GM12878 (cell line): Measurements from ENCODE around the gene FOLR2. TPM values are rescaled to one million over a fixed set of nuclear protein-coding genes. Genes with fewer than 3 reads are reported as not detected.

Experiments used
- ATF3 ChIP-seq: IDR thresholded peaks from 2 replicates; pipeline ENCODE4 v1.6.1; 2011; ENCODE audit warnings: low read depth, mild to moderate bottlenecking, low read length, moderate library complexity, borderline replicate concordance; ENCODE audit errors: extremely low read depth
- DPF2 ChIP-seq: fragments of 450-650 bp; IDR thresholded peaks from 2 replicates; pipeline ENCODE4 v1.6.1; 2017; ENCODE audit warnings: mild to moderate bottlenecking
- E2F8 ChIP-seq: fragments of 450-650 bp; IDR thresholded peaks from 2 replicates; pipeline ENCODE4 v1.6.1; 2018; ENCODE audit warnings: mild to moderate bottlenecking, low read depth, moderate library complexity; ENCODE audit not compliant: partially characterized antibody
- EED ChIP-seq: sonication (generic); IDR thresholded peaks from 2 replicates; pipeline ENCODE4 v1.6.1; 2016; ENCODE audit warnings: antibody characterized with exemption, low read depth
- EZH2 ChIP-seq: IDR thresholded peaks from 2 replicates; pipeline ENCODE4 v1.6.1; 2012; ENCODE audit warnings: low read depth, mild to moderate bottlenecking, control low read depth, inconsistent platforms, low read length, borderline replicate concordance; ENCODE audit not compliant: control insufficient read depth
- IRF3 ChIP-seq: fragments of 450-650 bp; IDR thresholded peaks from 2 replicates; pipeline ENCODE4 v1.6.1; 2014; ENCODE audit warnings: mild to moderate bottlenecking
- MTA3 ChIP-seq: IDR thresholded peaks from 2 replicates; pipeline ENCODE4 v1.6.1; 2012; ENCODE audit warnings: low read length, inconsistent platforms, borderline replicate concordance
- MXI1 ChIP-seq: fragments of 150-350 bp; IDR thresholded peaks from 2 replicates; pipeline ENCODE4 v1.6.1; 2011; ENCODE audit warnings: low read depth, mild to moderate bottlenecking, inconsistent platforms, low read length, improper control_type of control experiment
- NFYA ChIP-seq: IDR thresholded peaks from 2 replicates; pipeline ENCODE4 v1.6.1; 2011; ENCODE audit warnings: low read depth, mild to moderate bottlenecking, low read length, improper control_type of control experiment, borderline replicate concordance
- NRF1 ChIP-seq: conservative IDR thresholded peaks from 2 replicates; pipeline ENCODE4 v1.6.1; 2011; ENCODE audit warnings: mild to moderate bottlenecking, low read depth, low read length, improper control_type of control experiment
- PBX3 ChIP-seq: IDR thresholded peaks from 2 replicates; pipeline ENCODE4 v1.6.1; 2011; ENCODE audit warnings: mild to moderate bottlenecking, low read depth, low read length, moderate library complexity; ENCODE audit not compliant: insufficient replicate concordance
- POLR2AphosphoS2 ChIP-seq: IDR thresholded peaks from 2 replicates; pipeline ENCODE4 v1.6.1; 2011; ENCODE audit warnings: low read depth, mild to moderate bottlenecking, low read length, improper control_type of control experiment, moderate library complexity
- RB1 ChIP-seq: fragments of 450-650 bp; formaldehyde crosslinking; IDR thresholded peaks from 2 replicates; pipeline ENCODE4 v1.6.1; 2017; ENCODE audit warnings: mild to moderate bottlenecking, borderline replicate concordance
- RUNX3 ChIP-seq: IDR thresholded peaks from 2 replicates; pipeline ENCODE4 v1.6.1; 2012; ENCODE audit warnings: low read length, inconsistent platforms
- TBL1XR1 ChIP-seq: IDR thresholded peaks from 2 replicates; pipeline ENCODE4 v1.6.1; 2012; ENCODE audit warnings: low read depth, low read length, improper control_type of control experiment
- TCF12 ChIP-seq: IDR thresholded peaks from 2 replicates; pipeline ENCODE4 v1.6.1; 2011; ENCODE audit warnings: low read depth, mild to moderate bottlenecking, low read length
- TCF3 ChIP-seq: IDR thresholded peaks from 2 replicates; pipeline ENCODE4 v1.6.1; 2012; ENCODE audit warnings: low read depth, mild to moderate bottlenecking, low read length, borderline replicate concordance; ENCODE audit not compliant: insufficient read depth
- WRNIP1 ChIP-seq: IDR thresholded peaks from 2 replicates; pipeline ENCODE4 v1.6.1; 2011; ENCODE audit warnings: low read depth, low read length, improper control_type of control experiment, borderline replicate concordance
- YBX1 ChIP-seq: fragments of 450-650 bp; IDR thresholded peaks from 2 replicates; pipeline ENCODE4 v1.6.1; 2016; ENCODE audit warnings: antibody characterized with exemption
- ZBTB4 ChIP-seq: fragments of 450-650 bp; formaldehyde crosslinking; IDR thresholded peaks from 2 replicates; pipeline ENCODE4 v1.4.0; 2022; ENCODE audit warnings: mild to moderate bottlenecking, moderate library complexity
- polyA plus RNA-seq, 11 experiments: library from polyadenylated mRNA; depleted of rRNA in 4 of 11; unstranded in 6 of 11; stranded (reverse) in 5 of 11; fragments of >200 nt; fragmentation: Nextera tagmentation in 4 of 11; fragmentation: Illumina TruSeq in 1 of 11; extraction: Ambion mirVana in 4 of 11; extraction: Trizol in 1 of 11; gene quantifications; 1 replicate in 1 of 11; 2 replicates in 10 of 11; pipeline versions ENCODE4 v1.2.1 to v1.2.3, GENCODE V29; 2011 to 2016; ENCODE audit warnings: inconsistent platforms in 2 of 11, missing spikeins in 2 of 11, low read depth in 1 of 11
- total RNA-seq, 4 experiments: library from RNA; depleted of rRNA in 3 of 4; stranded (reverse); fragments of >200 nt in 3 of 4; fragmentation: Illumina TruSeq in 1 of 4; extraction: Trizol in 1 of 4; gene quantifications; 2 replicates each; pipeline versions ENCODE4 v1.2.1 to v1.2.3, GENCODE V29; 2013 to 2021

The FOLR2 gene
- total and polyA plus RNA-seq, 10 of the 15 experiments (the other 5 are each of a cell fraction or from before 2014, with no cell fraction given) = 0.10 to 11.1 (median 1.9) TPM

- TF ChIP-seq ZBTB4 (no peak), NRF1 (no peak), EZH2 (no peak), YBX1 (no peak), TBL1XR1 (no peak), TCF3 (no peak), MTA3 (no peak), DPF2 (no peak), EED (no peak), IRF3 (no peak), RUNX3 (no peak; the same call in 1 of the 2 replicates), TCF12 (no peak), ATF3 (no peak), PBX3 (no peak), WRNIP1 (no peak), E2F8 (no peak), NFYA (no peak), MXI1 (no peak), POLR2AphosphoS2 (no peak), RB1 (no peak)
Observed at GRCh38 chr11:72224564-72225410, 8.2 kb downstream of the FOLR2 start, which contains the start of gene INPPL1 (continued).
